ENCODE data around the gene RRAS. TPM values are rescaled to one million over a fixed set of nuclear protein-coding genes. Genes with fewer than 3 reads are reported as not detected.

RRAS gene
- total RNA-seq, 1 donor: 44.5 TPM

DNA sequence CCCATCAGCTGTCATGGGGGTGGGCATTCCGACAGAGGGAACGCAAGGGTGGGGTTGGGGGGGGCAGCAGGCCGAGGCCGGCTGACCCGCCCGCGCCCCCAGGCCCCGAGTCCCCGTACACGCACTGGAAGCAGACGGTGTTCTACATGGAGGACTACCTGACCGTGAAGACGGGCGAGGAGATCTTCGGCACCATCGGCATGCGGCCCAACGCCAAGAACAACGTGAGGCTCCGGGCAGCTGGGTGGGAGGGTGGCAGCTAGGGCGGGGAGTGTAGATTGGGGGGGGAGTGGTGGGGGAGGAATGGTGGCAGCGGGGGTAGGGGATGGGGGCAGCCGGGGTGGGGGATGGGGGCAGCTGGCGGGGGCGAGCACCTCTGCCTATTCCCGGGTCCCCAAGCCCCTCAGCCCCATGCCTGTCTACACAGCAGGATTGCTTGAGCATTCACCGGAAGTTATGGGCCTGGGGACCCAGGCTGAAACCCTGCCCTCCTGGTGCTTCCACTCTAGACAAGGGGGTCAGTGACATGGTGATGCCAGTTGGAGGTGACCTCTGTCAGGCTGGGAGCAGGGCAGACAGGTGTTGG lies 46.7 kb upstream of the RRAS start:
- H3K4me3 ChIP-seq (ENCODE audit: low read depth, low read length): no peak overlapping the region
- TF ChIP-seq, protein P1, sequence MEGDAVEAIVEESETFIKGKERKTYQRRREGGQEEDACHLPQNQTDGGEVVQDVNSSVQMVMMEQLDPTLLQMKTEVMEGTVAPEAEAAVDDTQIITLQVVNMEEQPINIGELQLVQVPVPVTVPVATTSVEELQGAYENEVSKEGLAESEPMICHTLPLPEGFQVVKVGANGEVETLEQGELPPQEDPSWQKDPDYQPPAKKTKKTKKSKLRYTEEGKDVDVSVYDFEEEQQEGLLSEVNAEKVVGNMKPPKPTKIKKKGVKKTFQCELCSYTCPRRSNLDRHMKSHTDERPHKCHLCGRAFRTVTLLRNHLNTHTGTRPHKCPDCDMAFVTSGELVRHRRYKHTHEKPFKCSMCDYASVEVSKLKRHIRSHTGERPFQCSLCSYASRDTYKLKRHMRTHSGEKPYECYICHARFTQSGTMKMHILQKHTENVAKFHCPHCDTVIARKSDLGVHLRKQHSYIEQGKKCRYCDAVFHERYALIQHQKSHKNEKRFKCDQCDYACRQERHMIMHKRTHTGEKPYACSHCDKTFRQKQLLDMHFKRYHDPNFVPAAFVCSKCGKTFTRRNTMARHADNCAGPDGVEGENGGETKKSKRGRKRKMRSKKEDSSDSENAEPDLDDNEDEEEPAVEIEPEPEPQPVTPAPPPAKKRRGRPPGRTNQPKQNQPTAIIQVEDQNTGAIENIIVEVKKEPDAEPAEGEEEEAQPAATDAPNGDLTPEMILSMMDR (IDR thresholded peaks at IDR 0.05; ENCODE audit: insufficient read depth, low read depth, low read length): no peak
- DNase-seq (ENCODE audit: low read depth): no peak

DNA sequence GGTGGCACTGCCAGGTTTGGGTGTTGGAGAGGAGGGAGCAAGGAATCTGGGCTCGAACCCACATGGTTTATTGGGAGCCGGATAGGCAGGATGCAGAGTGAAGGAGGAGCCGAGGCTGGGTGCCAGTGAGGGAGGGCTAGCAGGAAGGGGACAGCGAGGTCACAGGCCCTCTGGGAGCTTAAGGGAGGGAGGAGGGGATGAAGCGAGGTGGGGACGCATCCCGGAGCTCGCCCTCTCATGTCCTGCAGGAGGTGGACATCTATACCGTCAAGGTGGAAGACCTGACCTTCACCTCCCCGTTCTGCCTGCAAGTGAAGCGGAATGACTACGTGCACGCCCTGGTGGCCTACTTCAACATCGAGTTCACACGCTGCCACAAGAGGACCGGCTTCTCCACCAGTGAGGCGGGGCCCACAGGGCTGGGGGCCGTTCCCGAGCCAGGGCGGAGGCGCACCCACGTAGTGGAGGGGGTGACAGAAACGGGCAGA lies 45.9 kb upstream of the RRAS start:
- H3K4me3 ChIP-seq (ENCODE audit: low read depth, low read length): no peak overlapping the region
- TF ChIP-seq, protein P1 (IDR thresholded peaks at IDR 0.05; ENCODE audit: insufficient read depth, low read depth, low read length): no peak
- DNase-seq (ENCODE audit: low read depth): no peak

DNA sequence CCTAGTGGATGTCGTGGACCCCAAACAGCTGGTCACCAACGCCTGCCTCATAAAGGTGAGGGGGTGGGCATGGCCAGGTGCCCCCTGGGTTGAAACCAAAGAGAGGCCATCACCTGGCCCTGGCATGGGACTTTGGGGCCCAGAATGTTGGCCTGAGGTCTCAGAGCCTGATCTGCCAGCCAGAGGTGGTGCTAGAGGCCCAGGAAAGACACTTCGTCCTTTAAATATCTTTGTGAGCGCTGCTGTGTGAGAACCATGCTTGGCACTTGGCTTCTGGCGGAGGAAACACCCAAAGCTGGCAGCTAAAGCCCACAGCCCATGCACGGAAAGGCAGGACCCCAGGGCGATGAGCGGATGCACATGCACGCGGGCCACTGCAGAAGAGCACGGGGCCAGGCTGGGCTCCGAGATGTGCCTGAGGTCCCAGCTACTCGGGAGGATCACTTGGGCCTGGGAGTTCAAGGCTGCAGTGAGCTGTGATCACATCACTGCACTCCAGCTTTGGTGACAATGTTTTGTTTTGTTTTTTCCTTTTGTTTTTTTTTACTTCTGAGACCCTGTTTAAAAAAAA lies 45.1 kb upstream of the RRAS start:
- TF ChIP-seq, protein P1 (IDR thresholded peaks at IDR 0.05; ENCODE audit: insufficient read depth, low read depth, low read length): no peak
- H3K4me3 ChIP-seq (ENCODE audit: low read depth, low read length): no peak overlapping the region
- no peak for DNase-seq (ENCODE audit: low read depth)

GRCh38 chr19:49684251-49684982 lies 44.5 kb upstream of the RRAS start:
- TF ChIP-seq, protein P1 (IDR thresholded peaks at IDR 0.05; ENCODE audit: insufficient read depth, low read depth, low read length): peak; percentile 44
- DNase-seq (ENCODE audit: low read depth): no peak
- H3K4me3 ChIP-seq (ENCODE audit: low read depth, low read length): no peak overlapping the region

DNA sequence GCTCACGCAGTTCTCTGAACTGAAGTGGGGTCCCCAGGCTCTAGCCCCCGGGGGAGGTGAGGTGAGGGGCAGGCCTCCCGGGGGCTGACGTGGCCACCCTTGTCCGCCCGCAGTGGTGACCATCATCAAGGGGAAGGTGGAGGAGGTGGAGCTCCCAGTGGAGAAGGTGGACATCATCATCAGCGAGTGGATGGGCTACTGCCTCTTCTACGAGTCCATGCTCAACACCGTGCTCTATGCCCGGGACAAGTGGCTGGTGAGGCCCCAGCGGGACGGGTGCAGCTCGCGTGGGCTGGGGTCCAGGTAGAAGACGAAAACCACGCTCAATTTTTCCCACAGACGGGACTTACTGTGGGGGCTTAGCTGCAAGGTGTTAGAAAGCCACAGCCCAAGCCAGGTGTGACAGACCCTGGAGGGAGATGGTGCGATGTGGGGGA lies 43.9 kb upstream of the RRAS start:
- H3K4me3 ChIP-seq (ENCODE audit: low read depth, low read length): no peak overlapping the region
- TF ChIP-seq, protein P1 (IDR thresholded peaks at IDR 0.05; ENCODE audit: insufficient read depth, low read depth, low read length): no peak
- no peak for DNase-seq (ENCODE audit: low read depth)

DNA sequence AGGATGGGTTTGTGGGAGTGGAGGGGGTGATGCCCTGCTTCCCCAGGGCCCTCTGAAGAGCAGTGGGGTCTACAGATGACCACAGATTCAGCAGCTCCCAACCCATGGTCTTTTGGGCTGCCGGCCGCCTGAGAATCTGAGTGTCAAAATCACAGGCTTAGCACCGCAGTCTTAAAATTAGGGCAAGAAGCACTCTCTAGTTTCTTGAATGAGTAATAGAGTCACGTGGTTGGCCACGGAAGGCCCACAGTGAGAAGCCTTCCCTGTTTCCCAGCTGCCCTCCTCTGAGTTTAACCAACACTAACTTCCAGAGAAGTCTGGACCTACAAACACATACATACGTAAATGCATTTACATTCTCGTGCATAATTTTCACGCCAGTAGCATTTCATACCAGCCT lies 42.3 kb upstream of the RRAS start:
- TF ChIP-seq, protein P1 (IDR thresholded peaks at IDR 0.05; ENCODE audit: insufficient read depth, low read depth, low read length): no peak
- DNase-seq (ENCODE audit: low read depth): peak; percentile 14
- H3K4me3 ChIP-seq (ENCODE audit: low read depth, low read length): no peak overlapping the region

All from fibroblast of villous mesenchyme (primary cell).